Activated CD4-positive, alpha-beta T cell treated with anti-CD3 and anti-CD28 coated beads, Interleukin-10, Interleukin-2, amounts not matched to agents 100 ng/mL and 50 ng/mL, durations not matched to agents 16 hours and 8 hours (primary cell): ENCODE results near the gene INHA.

Source experiments
- DNase-seq: peaks from one replicate; pipeline ENCODE4 v3.0.0-alpha.2; 2020

The INHA gene

GRCh38 chr2:219559156-219559915 lies 12.8 kb upstream of the INHA start:
- no peak for DNase-seq

GRCh38 chr2:219560037-219560892 lies 11.8 kb upstream of the INHA start:
- no peak for DNase-seq

GRCh38 chr2:219560893-219561178 lies 11.3 kb upstream of the INHA start:
- no peak for DNase-seq

- DNase-seq: no peak
Observed at GRCh38 chr2:219561179-219562048, 10.7 kb upstream of the INHA start.

GRCh38 chr2:219562049-219563020 lies 9.8 kb upstream of the INHA start:
- no peak for DNase-seq

- DNase-seq: no peak
Observed at GRCh38 chr2:219563271-219563928, 8.7 kb upstream of the INHA start.

- no peak for DNase-seq
Observed at GRCh38 chr2:219565130-219566080, 6.7 kb upstream of the INHA start.

GRCh38 chr2:219566640-219567039 lies 5.5 kb upstream of the INHA start:
- no peak for DNase-seq

GRCh38 chr2:219567131-219567530 lies 5.0 kb upstream of the INHA start:
- DNase-seq: no peak

GRCh38 chr2:219567791-219568361 lies 4.2 kb upstream of the INHA start:
- no peak for DNase-seq

GRCh38 chr2:219569041-219569440 lies 3.1 kb upstream of the INHA start:
- no peak for DNase-seq

GRCh38 chr2:219569635-219570034 lies 2.5 kb upstream of the INHA start:
- no peak for DNase-seq

- no peak for DNase-seq
Observed at GRCh38 chr2:219570194-219570923, 1.8 kb upstream of the INHA start.

- no peak for DNase-seq
Observed at GRCh38 chr2:219570924-219571310, 1.2 kb upstream of the INHA start.

GRCh38 chr2:219571311-219572236 lies 536 bp upstream of the INHA start, which contains the start of gene OBSL1:
Gene OBSL1 (minus strand): TSS chr2:219571539. CDS start chr2:219571232, 307 bp downstream.
- no peak for DNase-seq

- DNase-seq: no peak
Observed at GRCh38 chr2:219573166-219573565, 1.1 kb downstream of the INHA start.

GRCh38 chr2:219574484-219575311 lies 2.6 kb downstream of the INHA start:
- DNase-seq: no peak
